Measurements from ENCODE around the gene FILIP1L.

Gene FILIP1L

DNA sequence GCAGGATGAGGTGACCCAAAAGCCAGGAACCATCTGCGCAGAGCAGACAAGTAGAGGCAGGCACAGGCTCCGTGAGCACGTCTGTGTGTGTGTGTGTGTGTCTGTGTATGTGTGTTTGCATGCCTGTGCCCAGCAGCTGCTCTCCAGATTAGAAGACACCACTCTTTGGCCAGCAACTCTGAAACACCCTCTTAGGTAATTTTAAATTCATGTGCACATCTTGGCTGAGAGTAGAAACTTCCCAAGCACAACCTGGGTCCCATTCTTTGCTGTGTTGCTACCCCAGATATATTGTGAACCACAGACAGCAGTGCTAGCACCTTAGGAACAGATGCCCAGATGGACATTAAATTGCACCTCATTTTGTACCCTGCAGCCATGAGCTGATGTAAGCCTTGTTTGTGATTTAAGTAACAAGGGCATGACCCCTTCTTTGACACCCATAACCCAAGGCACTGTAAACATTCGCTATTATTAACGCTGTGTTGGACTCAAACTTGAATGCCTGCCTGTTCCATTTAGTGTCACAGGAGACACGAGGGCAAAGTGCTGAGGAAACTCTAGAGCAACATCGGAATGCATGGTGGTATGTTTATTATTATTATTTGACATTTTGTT is at the start of gene FILIP1L:
Gene FILIP1L, minus strand, starts transcription at position 89 of the 618 bp plus-strand sequence.
- ATAC-seq, result no peak

DNA sequence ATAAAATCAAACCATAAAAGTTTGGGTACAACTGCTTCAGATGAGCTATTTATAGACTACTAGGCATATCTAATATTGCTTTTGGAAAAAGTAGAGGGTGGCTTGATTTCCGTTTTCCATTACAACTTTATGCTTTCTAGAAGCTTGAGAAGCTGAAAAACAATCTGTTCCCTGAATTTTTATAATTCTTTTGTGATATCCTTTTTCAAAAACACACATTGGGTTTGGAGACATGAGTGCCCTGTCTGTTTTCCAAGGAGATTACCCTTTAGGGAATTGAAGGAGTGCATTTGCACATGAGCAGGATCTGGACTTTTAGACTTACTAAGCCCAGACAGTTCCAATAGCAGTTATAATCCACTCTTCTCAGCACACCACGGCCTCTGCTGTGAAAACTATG is 49.5 kb upstream of the FILIP1L start:
- DNase-seq (no peak), ATAC-seq (no peak)

More for the DNA sequence above, at the start of gene FILIP1L:
- DNase-seq, result no peak

DNA sequence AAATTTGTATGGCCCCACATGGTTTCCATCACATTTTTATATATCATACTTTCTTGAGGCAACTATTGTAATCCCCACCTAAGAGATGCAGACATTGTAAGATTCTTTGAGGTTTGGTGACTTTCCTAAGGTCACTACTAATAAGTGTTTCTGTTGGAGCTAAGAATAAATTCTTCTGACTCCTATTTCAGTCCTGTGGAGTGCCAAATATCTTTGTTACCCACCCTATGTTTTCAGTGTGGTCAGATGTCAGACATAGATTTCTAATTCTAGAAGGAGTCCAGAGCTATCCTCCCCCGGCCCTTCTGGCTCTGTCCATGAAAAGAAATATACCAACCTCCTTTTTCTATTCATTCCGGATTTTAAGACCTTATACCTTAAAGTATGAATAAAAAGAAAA is 46.2 kb upstream of the FILIP1L start:
- ATAC-seq, result no peak
- no peak for DNase-seq

DNA sequence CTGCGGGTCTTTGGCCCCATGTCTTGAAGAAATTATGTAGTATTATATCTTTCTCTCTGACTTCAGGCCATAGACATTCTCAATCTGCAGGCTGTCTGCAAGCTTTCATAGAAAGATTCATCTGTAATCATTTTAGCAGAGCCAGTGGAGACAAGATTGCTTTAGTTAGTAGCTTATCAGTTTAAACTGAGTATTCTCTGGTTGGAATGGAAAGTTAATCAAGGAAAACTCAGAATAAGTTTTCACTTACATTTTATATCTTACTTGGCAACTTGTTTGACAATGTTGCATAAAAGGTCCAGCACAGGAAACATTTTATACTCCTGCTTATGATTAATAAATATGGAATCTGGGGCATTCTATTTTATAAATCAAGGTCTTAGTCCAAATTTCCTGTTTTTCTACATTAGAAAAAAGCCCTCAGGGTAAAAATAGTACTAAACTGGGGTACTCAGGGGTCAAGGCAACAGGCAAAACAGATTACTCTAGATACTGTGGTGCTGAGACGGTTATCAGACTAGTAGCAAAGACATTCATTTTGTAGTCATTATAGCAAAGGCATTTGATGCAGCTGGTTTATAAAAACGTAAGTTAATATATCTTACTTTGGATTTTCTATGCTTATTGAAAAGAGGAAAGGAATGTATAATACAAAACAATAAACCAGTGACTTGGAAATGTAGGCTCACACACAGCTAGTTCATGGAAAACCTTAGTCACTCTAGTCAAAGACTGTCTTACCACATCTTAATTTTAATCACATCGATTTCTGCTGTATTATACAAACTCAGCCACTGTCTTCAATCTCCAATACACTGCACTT is 45.2 kb upstream of the FILIP1L start:
- no peak for DNase-seq
- ATAC-seq, result no peak

DNA sequence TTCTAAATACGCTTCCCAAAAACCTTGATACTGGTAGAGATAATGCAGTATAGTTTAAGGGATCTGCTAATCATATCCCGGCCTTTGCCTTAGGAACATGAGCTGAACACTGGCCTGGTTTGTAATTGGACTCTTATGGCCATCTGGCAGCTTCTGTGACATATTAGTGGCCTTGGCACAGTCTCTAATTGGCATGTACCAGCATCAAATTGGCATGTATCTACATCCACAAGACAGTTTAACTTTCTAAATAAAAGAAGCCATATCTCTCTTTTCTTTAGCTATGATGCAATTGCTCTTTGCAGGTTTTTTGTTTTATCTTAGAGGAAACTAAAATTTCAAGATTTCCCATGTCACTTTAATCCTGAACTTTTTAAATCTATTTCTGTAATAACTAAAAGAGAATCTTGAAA is 44.6 kb upstream of the FILIP1L start:
- DNase-seq (no peak), ATAC-seq (no peak)

DNA sequence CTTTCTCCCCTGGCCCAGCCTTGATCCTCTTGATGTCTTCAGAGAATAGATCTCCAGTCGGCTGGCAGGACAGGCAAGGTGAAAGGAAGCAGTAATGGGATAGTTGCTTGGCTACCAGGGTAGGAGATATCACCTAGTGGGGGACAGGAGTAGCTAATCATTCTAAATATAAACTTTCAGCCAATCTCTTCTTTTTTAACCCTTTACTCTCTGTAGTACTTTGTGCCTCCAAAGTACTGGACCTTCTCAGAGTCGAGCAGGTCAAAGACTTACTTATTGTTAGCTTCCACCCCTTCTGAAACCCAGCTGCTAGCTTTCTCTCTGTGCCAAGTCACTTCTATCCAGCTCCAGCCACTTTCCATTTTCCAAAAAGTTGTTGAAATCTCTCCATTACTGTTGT is 43.4 kb upstream of the FILIP1L start:
- DNase-seq (no peak), ATAC-seq (no peak)

DNA sequence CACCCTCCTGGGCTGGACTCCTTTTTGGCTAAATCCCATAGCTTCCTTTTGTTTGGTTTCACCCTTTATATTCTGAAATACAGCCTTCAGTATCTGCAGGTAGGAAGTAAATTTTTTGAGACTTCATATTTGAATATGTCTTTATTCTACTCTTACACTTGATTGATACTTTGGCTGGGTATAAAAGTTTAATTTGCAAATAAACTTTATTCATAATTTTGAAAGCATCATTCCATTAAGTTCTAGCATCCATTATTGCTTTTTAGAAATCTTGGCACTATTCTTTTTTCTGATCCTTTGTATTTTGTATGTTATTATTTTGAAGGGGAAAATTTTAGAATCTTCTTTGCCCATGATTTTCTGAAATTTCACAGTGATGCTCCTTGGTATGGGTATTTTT is 41.3 kb upstream of the FILIP1L start:
- ATAC-seq (no peak), DNase-seq (no peak)

DNA sequence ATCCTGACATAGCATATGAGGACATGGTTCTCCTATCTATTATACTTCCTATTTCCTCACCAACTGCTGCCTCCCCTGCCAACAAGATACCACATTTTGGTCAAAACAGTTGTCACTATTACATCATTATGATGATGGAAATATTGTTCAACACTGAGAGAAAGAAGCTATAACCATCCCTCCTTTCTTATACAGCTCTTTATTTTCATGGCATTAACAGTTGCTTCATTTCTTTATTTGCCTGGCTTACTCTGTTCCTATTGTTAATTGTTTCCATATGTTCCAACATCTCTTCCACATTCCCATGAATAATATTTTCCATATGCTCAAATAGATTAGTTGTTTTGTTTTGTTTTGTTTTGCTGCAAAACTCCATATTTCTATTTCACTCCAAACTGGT is 40.8 kb upstream of the FILIP1L start:
- no peak for ATAC-seq
- DNase-seq, result no peak

DNA sequence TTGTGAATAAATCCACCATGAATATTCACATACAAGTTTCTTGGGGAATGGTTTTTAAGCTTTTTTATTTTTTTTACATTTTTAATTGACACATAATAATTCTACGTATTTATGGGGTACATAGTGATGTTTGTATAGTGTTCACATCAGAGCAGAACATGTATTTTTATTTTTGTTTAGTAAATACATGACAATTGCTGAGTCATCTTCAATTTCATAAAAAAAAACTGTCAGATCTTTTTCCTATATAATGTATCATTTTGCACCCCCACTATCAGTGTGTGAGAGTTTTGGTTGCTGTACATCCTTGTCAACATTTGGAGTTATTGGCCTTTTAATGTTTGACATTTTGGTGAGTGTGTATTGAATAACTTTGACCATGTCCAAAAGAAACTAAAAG is 39.9 kb upstream of the FILIP1L start:
- DNase-seq (no peak), ATAC-seq (no peak)

DNA sequence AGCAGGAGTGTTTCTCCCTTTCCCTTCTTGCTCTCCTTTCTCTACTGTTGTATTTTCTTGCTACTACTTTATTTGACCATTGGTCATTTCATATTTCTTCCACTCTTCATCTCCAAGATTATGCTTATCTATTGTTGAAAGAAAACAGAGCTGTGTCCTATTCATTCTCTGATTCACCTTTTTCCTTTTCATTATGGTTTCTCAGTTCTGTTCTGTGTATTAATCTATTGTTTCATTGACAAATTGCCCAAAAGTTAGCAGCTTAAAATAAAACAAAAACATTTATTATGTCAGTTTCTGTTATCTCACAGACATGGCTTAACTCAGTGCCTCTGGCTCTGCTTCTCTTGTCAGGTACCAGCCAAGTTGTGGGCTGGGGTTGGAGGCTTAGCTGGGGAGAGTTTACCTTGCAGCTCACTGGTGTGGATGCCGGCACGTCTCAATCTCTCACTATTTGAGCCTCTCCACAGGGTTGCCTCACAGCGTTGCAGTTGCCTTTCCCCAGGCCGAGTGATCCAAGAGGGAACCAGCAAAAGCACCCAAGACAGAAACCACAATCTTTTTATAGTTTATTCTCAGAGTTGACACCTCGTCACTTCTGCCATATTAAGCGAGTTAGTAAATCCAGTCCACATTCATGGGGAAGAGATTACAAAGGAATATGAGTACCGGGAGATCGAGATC is 36.9 kb upstream of the FILIP1L start:
- no peak for ATAC-seq
- no peak for DNase-seq

DNA sequence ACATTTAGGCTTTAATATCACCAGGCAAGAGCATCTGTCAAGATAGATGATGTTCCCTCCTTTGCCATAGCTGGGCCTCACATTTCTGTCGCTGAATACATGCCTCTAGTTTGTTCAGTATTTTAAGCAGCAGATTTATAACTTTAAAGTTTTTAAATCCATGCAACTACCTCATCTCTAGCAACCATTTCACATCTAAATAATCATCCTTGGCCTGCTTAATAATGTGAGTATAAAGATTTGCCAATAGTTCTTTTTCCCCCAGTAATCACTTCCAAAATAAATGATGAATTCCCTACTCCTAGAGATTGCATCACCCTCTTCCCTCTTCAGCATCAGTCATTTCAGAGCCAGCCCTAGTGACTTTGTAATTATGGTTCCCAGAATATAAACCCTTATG is 36.2 kb upstream of the FILIP1L start:
- DNase-seq (no peak), ATAC-seq (no peak)

DNA sequence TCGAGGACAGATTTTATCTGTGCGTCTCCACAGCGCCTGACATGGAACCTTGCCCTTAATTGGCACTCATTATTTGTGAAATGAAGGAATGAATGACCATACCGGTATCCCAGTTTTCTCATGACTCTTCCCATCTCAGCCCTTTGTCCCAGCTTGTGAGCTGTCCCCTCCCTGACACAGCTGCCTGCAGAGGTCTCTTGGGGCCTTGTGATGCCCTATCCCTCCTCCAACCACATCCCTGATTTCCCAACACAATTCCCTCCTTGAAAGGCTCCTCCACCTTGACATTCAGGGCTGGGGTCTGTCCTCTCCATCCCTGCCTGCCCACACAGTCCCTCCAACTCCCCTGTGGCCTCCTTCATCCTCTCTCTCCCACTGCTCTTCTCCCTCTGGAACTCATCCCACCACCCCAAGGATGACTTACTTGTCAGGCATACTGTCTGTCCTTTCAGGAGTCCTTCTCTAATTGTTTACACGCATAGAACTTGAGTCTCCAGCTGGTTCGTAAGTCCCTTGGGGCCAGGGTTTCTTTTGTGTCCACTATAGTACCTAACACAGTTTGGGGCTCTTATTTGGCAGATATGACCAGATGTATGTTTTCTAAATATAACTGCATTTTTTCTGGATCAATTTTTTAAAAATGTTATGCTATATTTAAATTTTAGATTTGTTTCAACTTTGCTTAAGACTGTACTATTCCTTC is 35.6 kb upstream of the FILIP1L start:
- DNase-seq (no peak), ATAC-seq (no peak)

DNA sequence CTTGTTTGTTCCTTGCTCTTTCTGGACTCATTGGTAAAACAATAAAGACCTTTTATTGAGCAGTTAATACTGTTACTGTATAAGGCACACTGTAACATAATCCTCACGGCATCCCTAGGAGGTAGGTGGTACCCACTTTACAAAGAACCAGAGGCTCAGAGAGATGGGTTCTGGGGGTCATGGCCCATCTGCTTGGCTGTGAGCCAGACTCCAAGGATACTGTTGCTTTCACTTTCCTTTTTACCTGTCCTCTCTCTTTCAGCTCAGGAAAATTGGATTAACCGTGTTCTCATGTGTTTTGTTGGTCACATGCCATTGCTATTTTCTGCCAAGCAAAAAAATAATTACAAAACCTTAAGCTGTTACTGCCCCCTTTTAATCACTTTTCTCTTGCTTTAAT is 34.8 kb upstream of the FILIP1L start:
- DNase-seq, result no peak
- no peak for ATAC-seq

DNA sequence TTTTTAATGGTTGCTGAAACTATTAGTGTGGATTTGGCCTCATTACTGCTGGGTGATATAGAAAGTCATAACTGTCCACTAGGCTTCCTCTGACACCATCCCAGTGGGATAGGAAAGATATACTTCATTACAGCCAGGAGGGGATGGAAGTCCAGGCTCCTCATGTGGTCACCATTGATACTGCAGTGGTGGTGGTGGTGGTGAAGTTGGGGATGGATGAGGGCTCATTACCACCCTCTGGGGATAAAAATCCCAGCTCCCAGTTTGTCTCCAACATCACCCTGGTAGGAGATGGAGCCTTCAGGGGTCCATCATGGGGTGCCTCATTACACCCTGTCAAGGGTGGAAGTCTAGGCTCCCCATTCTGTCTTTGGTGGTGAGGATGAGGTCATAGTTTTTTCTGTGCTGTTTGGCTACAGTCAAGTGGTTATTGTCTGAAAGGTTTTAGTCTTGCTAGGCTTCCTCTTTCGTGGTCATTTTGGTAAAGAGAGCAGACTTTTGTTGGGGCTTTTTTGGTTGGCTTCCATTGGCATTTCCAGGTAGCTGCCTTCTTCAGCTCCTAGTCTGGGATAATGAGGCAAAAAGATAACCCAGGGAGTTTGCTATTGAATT is 30.1 kb upstream of the FILIP1L start:
- ATAC-seq, result no peak
- DNase-seq, result no peak

DNA sequence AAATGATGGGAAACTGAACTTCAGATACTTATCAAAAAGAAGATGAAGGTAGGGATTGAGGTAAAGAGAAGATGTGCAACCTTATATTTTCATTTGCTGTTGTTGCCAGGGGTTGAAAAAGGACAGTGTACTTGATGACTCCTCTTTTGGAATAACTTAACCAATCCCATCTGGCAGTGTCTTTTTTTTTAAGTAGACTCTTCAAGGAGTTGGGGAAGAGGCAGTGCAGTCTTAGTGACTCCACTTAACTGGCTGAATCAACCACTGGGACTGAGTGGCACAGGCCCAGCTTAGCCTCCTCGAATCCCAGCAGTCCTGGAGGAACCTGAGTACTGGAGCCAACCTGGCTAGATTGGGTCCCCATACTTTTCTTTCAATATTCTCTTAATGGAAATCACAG is 27.3 kb upstream of the FILIP1L start:
- ATAC-seq, result no peak
- DNase-seq, result no peak

DNA sequence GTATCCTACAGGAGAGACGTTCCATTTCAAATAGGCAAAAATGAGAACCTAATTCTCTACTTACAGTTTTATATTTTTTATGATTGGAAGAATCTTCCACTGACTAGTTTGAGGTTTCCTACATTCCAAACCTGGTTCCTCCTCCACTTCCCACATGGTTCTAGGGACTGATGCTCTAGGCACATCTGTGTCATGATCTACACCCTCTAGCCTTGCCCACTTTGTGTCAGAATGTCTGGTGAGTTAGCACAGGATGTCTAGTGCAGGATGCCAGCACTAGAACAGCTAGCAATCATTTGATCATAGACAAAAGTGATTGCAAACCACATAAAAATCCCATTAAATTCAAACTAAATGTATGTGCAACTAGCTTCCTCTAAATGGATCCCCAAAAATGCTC is 26.7 kb upstream of the FILIP1L start:
- ATAC-seq (no peak), DNase-seq (no peak)

DNA sequence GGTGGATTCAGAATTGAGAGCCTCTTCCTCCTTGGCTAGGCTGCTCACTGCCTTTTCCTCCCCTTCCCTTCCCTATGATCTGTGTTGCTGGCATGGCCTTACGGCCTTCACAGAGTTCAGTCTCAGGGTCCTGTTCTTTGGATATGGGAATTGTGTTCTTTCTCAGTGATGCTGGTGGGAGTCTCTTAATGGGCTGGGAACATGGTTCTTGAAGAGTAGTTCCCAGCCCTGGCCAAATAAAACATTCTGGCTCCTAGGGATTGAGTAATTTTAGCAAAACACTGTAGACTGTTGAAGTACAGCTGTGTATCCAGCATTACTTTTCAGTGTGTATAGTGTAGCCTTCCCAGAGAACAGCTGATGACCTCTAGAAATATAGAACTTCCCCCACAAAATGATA is 22.6 kb upstream of the FILIP1L start:
- ATAC-seq, result no peak
- no peak for DNase-seq

DNA sequence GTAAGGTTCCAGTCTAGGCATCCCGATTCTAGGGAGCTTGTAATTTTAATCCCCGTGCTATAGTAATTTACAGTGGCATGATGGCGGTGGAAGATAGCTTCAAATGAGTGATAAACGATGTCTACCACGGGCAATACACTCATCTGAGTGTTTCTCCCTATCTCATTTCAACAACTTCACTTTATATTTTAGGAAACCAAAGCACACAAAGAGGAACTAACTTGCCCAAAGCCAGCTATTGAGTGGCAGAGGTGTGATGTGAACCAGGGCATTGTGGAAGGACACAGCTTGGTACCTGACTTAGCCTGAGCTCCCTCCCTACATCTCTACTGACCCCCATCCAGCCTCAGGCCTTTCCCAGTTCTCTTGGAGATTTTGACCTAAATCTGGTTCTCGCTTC is 16.9 kb upstream of the FILIP1L start:
- no peak for ATAC-seq
- DNase-seq, result no peak

DNA sequence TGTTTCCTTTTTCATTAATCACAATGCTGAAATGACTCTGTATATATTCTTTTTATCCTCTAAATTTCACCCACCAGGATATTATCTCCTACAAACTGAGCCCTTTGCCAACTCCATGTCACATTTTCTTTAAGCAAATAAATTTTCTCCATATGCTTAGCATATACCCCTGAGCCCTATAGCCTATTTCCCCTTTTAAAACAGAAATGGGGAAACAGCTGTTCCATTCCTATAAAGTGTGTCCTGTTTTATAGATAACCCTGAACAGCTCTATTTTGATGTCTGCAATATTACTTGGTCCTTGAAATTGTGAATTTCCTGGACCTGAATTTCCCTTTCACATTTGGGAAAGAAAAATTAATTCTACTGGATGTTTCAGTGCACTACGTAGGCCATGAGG is 15.6 kb upstream of the FILIP1L start:
- no peak for DNase-seq
- no peak for ATAC-seq

DNA sequence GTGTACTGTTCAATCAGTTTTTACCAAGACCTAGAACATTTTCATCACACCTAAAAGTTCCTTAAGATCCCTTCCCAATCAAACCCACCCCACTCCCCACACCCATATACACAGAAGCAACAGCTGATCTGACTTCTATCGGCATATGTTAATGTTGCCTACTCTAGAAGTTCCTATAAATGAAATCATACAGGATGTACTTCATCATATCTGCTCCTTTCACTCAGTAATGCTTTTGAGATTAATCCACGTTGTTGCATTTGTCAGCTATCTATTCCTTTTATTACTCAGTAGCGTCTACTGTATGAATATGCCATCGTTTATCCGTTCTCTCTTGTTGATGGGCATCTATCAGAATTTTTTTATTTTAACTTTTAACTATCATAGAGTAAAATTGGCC is 14.3 kb upstream of the FILIP1L start:
- DNase-seq (no peak), ATAC-seq (no peak)

DNA sequence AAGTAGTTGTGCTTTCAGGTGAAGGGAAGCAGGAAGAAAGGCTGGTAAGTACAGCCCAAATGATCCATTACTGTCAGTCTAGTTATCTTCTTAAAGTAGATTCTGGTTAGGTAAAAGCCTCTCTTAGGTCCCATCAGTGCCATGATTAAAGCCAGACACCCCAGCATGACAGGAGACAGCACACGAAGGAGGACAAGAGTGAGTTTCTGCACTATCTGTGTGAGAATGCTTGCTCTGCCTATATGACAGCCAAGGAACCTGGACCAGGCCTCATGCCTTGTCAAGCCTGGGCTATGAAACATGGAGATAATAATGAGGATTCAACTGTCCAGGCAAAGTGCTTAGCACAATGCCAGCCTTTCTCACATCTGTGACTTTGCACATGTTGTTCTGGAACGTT is 13.5 kb upstream of the FILIP1L start:
- ATAC-seq, result no peak
- no peak for DNase-seq

DNA sequence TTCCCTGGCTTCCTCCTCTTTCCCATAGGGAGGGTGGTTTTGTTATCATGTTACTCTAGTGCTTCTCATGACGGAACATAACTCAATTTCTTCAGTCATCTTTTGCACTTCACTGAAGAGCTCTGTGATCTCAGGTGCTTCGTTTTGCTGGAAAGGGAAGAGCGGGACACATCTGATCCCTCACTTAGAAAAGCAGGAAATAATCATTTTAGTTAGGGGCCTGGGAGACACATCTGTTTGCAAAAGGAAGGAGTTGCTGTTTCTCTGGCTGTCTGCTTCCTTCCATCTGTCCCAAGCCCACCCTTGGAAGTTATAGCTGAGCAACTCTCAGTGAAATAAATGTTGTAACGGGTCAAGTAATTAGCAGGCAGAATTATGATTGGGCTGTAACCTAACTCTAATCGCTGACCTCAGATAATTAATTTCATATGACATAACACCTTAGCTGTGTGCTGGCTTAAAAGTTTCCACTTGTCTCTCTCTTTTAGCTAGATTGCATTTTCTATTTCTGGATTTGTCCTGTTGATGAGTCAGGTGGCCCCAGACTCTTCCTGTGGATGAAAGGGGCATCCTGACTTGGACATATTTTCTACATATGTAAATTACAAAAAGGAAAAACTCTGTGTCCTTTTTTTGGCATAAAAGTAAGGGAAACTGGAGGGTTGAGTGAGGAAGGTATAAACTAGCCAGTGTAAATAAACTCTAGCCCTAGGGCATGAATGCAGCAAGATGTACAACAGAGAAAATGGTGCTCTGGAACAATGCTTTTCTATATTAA is 11.0 kb upstream of the FILIP1L start:
- DNase-seq (no peak), ATAC-seq (no peak)

Data from stimulated activated naive CD8-positive, alpha-beta T cell treated with anti-CD3 and anti-CD28 coated beads, Interleukin-15, Interleukin-2, amounts not matched to agents 100 U/mL and 50 U/mL, for 24 hours (primary cell).